Fibroblast of lung (primary cell): ENCODE measurements around the gene SMIM36.

Experiments used
- EZH2 ChIP-seq: IDR thresholded peaks from 2 replicates; pipeline ENCODE4 v1.5.1; 2012; ENCODE audit warnings: low read length, control low read depth, mild to moderate bottlenecking; ENCODE audit errors: missing control alignments
- TF ChIP-seq, protein P1 (sequence below), 2 donors: IDR thresholded peaks in 1 of 2; conservative IDR thresholded peaks in 1 of 2; 1 replicate in 1 of 2; 2 replicates in 1 of 2; pipeline ENCODE4 v1.5.1; 2011 to 2012; ENCODE audit warnings: low read length in 2 of 2, control low read depth in 1 of 2, inconsistent platforms in 1 of 2, low read depth in 1 of 2, mild to moderate bottlenecking in 1 of 2

DNA sequence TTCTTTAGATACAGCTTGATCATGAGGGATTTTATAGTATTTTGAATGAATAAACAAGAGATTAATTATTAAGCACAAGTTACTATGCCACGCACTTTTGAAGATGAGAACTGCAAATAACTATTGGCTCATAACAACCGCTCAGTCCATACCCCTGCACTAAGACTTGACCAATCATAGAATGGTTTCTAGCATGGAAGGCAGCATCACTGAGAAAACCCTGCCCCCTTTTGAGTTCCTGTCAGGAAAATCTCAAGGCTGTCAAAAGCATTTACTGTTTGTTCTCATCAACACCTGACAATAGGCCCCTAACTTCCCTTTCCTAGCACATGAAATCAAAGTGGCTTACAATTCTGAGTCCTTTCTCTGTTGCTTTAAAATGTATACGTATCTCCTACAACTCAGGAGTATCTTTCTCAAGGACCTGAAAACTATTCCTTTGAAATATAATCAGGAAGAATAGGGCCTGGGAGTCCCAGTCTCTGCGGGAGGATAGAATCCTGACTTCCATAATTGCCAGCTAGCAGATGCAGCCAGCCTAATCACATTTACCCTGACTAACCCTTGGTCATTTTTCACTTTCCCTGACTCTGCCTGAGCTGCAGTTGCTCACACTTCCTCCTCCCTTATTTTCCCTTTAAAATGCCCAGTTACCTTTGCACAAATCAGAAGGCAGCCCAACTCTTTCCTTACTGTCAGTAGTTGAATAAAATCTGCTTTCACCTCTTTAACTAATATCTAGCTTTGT is 80.5 kb downstream of the SMIM36 start:
- TF ChIP-seq, protein P1, sequence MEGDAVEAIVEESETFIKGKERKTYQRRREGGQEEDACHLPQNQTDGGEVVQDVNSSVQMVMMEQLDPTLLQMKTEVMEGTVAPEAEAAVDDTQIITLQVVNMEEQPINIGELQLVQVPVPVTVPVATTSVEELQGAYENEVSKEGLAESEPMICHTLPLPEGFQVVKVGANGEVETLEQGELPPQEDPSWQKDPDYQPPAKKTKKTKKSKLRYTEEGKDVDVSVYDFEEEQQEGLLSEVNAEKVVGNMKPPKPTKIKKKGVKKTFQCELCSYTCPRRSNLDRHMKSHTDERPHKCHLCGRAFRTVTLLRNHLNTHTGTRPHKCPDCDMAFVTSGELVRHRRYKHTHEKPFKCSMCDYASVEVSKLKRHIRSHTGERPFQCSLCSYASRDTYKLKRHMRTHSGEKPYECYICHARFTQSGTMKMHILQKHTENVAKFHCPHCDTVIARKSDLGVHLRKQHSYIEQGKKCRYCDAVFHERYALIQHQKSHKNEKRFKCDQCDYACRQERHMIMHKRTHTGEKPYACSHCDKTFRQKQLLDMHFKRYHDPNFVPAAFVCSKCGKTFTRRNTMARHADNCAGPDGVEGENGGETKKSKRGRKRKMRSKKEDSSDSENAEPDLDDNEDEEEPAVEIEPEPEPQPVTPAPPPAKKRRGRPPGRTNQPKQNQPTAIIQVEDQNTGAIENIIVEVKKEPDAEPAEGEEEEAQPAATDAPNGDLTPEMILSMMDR (conservative IDR thresholded peaks at IDR 0.05 in 1 of 2, IDR thresholded peaks at IDR 0.05 in 1 of 2; ENCODE audit: low read depth in 1 of 2, low read length in 2 of 2) = no peak
- no peak for TF ChIP-seq EZH2
